GM12878 (cell line): ENCODE data around the gene ADAMTSL1. TPM values are rescaled to one million over a fixed set of nuclear protein-coding genes. Genes with fewer than 3 reads are reported as not detected.

Experiments used
- ATAC-seq: fragments of 200-7000 bp; cut with Tn5 transposase; 3 replicates; pipeline ENCODE4 v1.9.1; 2020; ENCODE audit warnings: mild to moderate bottlenecking, moderate library complexity
- BruUV-seq: library from RNA; stranded (reverse); fragments of 400-500 nt; replicated peaks from 2 replicates; lab custom pipeline; 2021; lab: Mats Ljungman, UMichigan
- CTCF ChIA-PET: fragments of 300-600 bp; sonication (Branson Sonifier 250); formaldehyde crosslinking; extraction: SDS; loops from one replicate; lab custom pipeline; 2021; ENCODE audit warnings: inconsistent platforms; lab: Yijun Ruan, JAX
- POLR2A ChIA-PET: fragments of 350-600 bp; formaldehyde crosslinking; extraction: SDS; loops from one replicate; lab custom pipeline; 2021; ENCODE audit warnings: inconsistent platforms; lab: Charles Lee
- RAD21 ChIA-PET: fragments of 300-600 bp; sonication (Branson Sonifier 250); formaldehyde crosslinking; loops from one replicate; lab custom pipeline; 2023; ENCODE audit warnings: antibody characterized with exemption; ENCODE audit not compliant: unreplicated experiment; lab: Charles Lee
- SMC1A ChIA-PET: fragments of 300-600 bp; sonication (Branson Sonifier 250); formaldehyde crosslinking; loops from one replicate; lab custom pipeline; 2023; ENCODE audit not compliant: unreplicated experiment, uncharacterized antibody; lab: Charles Lee
- DNase-seq: peaks from one replicate; pipeline ENCODE4 v3.0.0-alpha.2; 2011; ENCODE audit warnings: low read depth, low spot score
- FAIRE-seq: peaks from 3 replicates; lab custom pipeline; 2011; peaks lifted over from hg19 to GRCh38; lab: Jason Lieb, UNC
- H2AFZ ChIP-seq: 2 replicates; pipeline ENCODE4 v1.6.0; 2011; ENCODE audit warnings: low read depth, low read length, control low read depth; ENCODE audit not compliant: control insufficient read depth
- H3K27ac ChIP-seq: 2 replicates; pipeline ENCODE4 v1.5.1; 2011; ENCODE audit warnings: control low read depth; ENCODE audit not compliant: control insufficient read depth, insufficient read depth
- H3K27me3 ChIP-seq, 2 experiments: replicated peaks in 1 of 2; 2 replicates each; pipeline versions ENCODE4 v1.6.0 to v1.6.1; 2011; ENCODE audit warnings: low read length in 1 of 2; ENCODE audit not compliant: control insufficient read depth in 2 of 2, insufficient read depth in 2 of 2
- H3K36me3 ChIP-seq, 2 experiments: 2 replicates each; pipeline ENCODE4 v1.5.1; 2011; ENCODE audit warnings: low read length in 1 of 2; ENCODE audit not compliant: control insufficient read depth in 2 of 2, insufficient read depth in 2 of 2
- H3K4me1 ChIP-seq: 2 replicates; pipeline ENCODE4 v1.6.1; 2011; ENCODE audit warnings: mild to moderate bottlenecking, low read length, moderate library complexity, mixed read lengths; ENCODE audit not compliant: control insufficient read depth, insufficient read depth
- H3K4me2 ChIP-seq: 2 replicates; pipeline ENCODE4 v1.6.0; 2011; ENCODE audit warnings: control low read depth; ENCODE audit not compliant: control insufficient read depth, insufficient read depth
- H3K4me3 ChIP-seq: fragments of 200-600 bp; sonication (generic); 2 replicates; pipeline ENCODE4 v1.5.1; 2016
- H3K79me2 ChIP-seq: 2 replicates; pipeline ENCODE4 v1.6.0; 2011; ENCODE audit warnings: low read length; ENCODE audit not compliant: control insufficient read depth, insufficient read depth
- H3K9ac ChIP-seq: 2 replicates; pipeline ENCODE4 v1.8.0; 2011; ENCODE audit warnings: low read length, control low read depth, mixed read lengths; ENCODE audit not compliant: control insufficient read depth, insufficient read depth
- H3K9me3 ChIP-seq: replicated peaks from 3 replicates; pipeline ENCODE4 v1.5.1; 2011; ENCODE audit warnings: mild to moderate bottlenecking, low read length; ENCODE audit not compliant: control insufficient read depth, insufficient read depth
- H4K20me1 ChIP-seq: 2 replicates; pipeline ENCODE4 v1.6.0; 2011; ENCODE audit not compliant: control insufficient read depth, insufficient read depth
- CHD2 ChIP-seq: IDR thresholded peaks from 2 replicates; pipeline ENCODE4 v1.6.1; 2011; ENCODE audit warnings: low read depth, low read length, improper control_type of control experiment, borderline replicate concordance
- CHD4 ChIP-seq: fragments of 200-600 bp; sonication (generic); IDR thresholded peaks from 2 replicates; pipeline ENCODE4 v1.6.1; 2016; ENCODE audit warnings: mild to moderate bottlenecking
- ESRRA ChIP-seq: IDR thresholded peaks from 2 replicates; pipeline ENCODE4 v1.6.1; 2012; ENCODE audit warnings: mild to moderate bottlenecking, low read length, improper control_type of control experiment
- FOS ChIP-seq: IDR thresholded peaks from 3 replicates; pipeline ENCODE4 v1.6.1; 2011; ENCODE audit warnings: borderline replicate concordance; ENCODE audit not compliant: insufficient read length; ENCODE audit errors: extremely low read depth
- FOXM1 ChIP-seq: IDR thresholded peaks from 2 replicates; pipeline ENCODE4 v1.6.1; 2012; ENCODE audit warnings: low read depth, mild to moderate bottlenecking, inconsistent platforms, low read length, moderate library complexity
- HDAC2 ChIP-seq: fragments of 200-600 bp; sonication (generic); IDR thresholded peaks from 2 replicates; pipeline ENCODE4 v1.6.1; 2017
- HDAC6 ChIP-seq: fragments of 200-600 bp; sonication (generic); IDR thresholded peaks from one replicate; pipeline ENCODE4 v1.8.0; 2017; ENCODE audit warnings: antibody characterized with exemption; ENCODE audit not compliant: unreplicated experiment
- IRF3 ChIP-seq: fragments of 450-650 bp; IDR thresholded peaks from 2 replicates; pipeline ENCODE4 v1.6.1; 2014; ENCODE audit warnings: mild to moderate bottlenecking
- NR2C2 ChIP-seq: IDR thresholded peaks from 2 replicates; pipeline ENCODE4 v1.6.1; 2011; ENCODE audit warnings: borderline replicate concordance, low read depth; ENCODE audit not compliant: control insufficient read depth, insufficient read length
- PAX5 ChIP-seq: IDR thresholded peaks from 2 replicates; pipeline ENCODE4 v1.6.1; 2011; ENCODE audit warnings: low read depth, low read length, borderline replicate concordance
- TAF1 ChIP-seq: IDR thresholded peaks from 2 replicates; pipeline ENCODE4 v1.6.1; 2011; ENCODE audit warnings: mild to moderate bottlenecking, low read depth, low read length, borderline replicate concordance
- TARDBP ChIP-seq: IDR thresholded peaks from 2 replicates; pipeline ENCODE4 v1.6.1; 2016; ENCODE audit warnings: borderline replicate concordance
- TBL1XR1 ChIP-seq: IDR thresholded peaks from 2 replicates; pipeline ENCODE4 v1.6.1; 2012; ENCODE audit warnings: low read depth, low read length, improper control_type of control experiment
- TCF7 ChIP-seq: IDR thresholded peaks from 2 replicates; pipeline ENCODE4 v1.6.1; 2014; ENCODE audit warnings: antibody characterized with exemption, borderline replicate concordance
- ZZZ3 ChIP-seq: IDR thresholded peaks from 2 replicates; pipeline ENCODE4 v1.6.1; 2011; ENCODE audit warnings: low read depth; ENCODE audit not compliant: control insufficient read depth, insufficient read length
- WGBS: methylation state at CpG from one replicate; pipeline ENCODE4 v1.1.6; 2016; ENCODE audit warnings: low lambda C conversion rate; ENCODE audit not compliant: insufficient replicate concordance, insufficient coverage; ENCODE audit errors: missing lambda C conversion rate; 5-methylcytosine and 5-hydroxymethylcytosine counted together
- in situ Hi-C: fragments of 300-500 bp; cut with MboI; formaldehyde crosslinking; loops from 9 replicates; pipeline ENCODE4 v1.14.3; 2018; ENCODE audit warnings: mixed read lengths
- intact Hi-C: fragments of 100-400 bp; cut with micrococcal nuclease; formaldehyde crosslinking; loops from one replicate; pipeline ENCODE4 v1.14.2; 2022; ENCODE audit not compliant: unreplicated experiment
- polyA plus RNA-seq, 11 experiments: library from polyadenylated mRNA; depleted of rRNA in 4 of 11; unstranded in 6 of 11; stranded (reverse) in 5 of 11; fragments of >200 nt; fragmentation: Nextera tagmentation in 4 of 11; fragmentation: Illumina TruSeq in 1 of 11; extraction: Ambion mirVana in 4 of 11; extraction: Trizol in 1 of 11; gene quantifications; 1 replicate in 1 of 11; 2 replicates in 10 of 11; pipeline versions ENCODE4 v1.2.1 to v1.2.3, GENCODE V29; 2011 to 2016; ENCODE audit warnings: inconsistent platforms in 2 of 11, missing spikeins in 2 of 11, low read depth in 1 of 11
- total RNA-seq, 4 experiments: library from RNA; depleted of rRNA in 3 of 4; stranded (reverse); fragments of >200 nt in 3 of 4; fragmentation: Illumina TruSeq in 1 of 4; extraction: Trizol in 1 of 4; gene quantifications; 2 replicates each; pipeline versions ENCODE4 v1.2.1 to v1.2.3, GENCODE V29; 2013 to 2021
- TF ChIP-seq, protein P1 (sequence below): fragments of 450-650 bp; IDR thresholded peaks from 2 replicates; pipeline ENCODE4 v1.6.1; 2018; ENCODE audit warnings: borderline replicate concordance, mild to moderate bottlenecking; ENCODE audit not compliant: partially characterized antibody
- TF ChIP-seq, protein P2 (sequence below), 3 experiments: IDR thresholded peaks in 2 of 3; conservative IDR thresholded peaks in 1 of 3; 2 replicates each; pipeline ENCODE4 v1.5.1; 2011; ENCODE audit warnings: low read depth in 3 of 3, low read length in 3 of 3, mild to moderate bottlenecking in 3 of 3, control low read depth in 2 of 3, moderate library complexity in 2 of 3, inconsistent platforms in 1 of 3, mixed read lengths in 1 of 3; ENCODE audit not compliant: control insufficient read depth in 2 of 3, insufficient read depth in 1 of 3; ENCODE audit errors: extremely low read depth in 1 of 3
- TF ChIP-seq, protein P3 (sequence below): fragments of 450-650 bp; IDR thresholded peaks from 2 replicates; pipeline ENCODE4 v1.6.1; 2017; ENCODE audit warnings: mild to moderate bottlenecking, low read depth, inconsistent platforms; ENCODE audit not compliant: poor library complexity, severe bottlenecking

The ADAMTSL1 gene
- total and polyA plus RNA-seq, 10 of the 15 experiments (the other 5 are each of a cell fraction or from before 2014, with no cell fraction given): 0.01 to 0.10 (median 0.07) TPM; not detected in 6

GRCh38 chr9:18493451-18493993, 19.6 kb downstream of the ADAMTSL1 start:
- no peak for FAIRE-seq
- BruUV-seq: no TSS peak
- CTCF ChIA-PET: no interaction called here
- DNase-seq: no peak
- no peaks in the 10 kb centered on the region for H3K79me2 ChIP-seq
- no peak overlapping the region for H3K27ac ChIP-seq
- no peaks in the 10 kb centered on the region for H3K36me3 ChIP-seq
- 95% methylated on average over 3 of the region's 3 CpGs for WGBS
- in situ Hi-C loops: no loop called here
- no peaks in the 10 kb centered on the region for H4K20me1 ChIP-seq
- POLR2A ChIA-PET: no interaction called here
- no peaks in the 10 kb centered on the region for H3K9me3 ChIP-seq
- H3K27me3 ChIP-seq: no peaks in the 10 kb centered on the region
- no peaks in the 10 kb centered on the region for H3K4me1 ChIP-seq
- H3K9ac ChIP-seq: no peak overlapping the region
- H3K4me2 ChIP-seq: no peak overlapping the region
- RAD21 ChIA-PET: no interaction called here
- ATAC-seq: no peak
- no peak overlapping the region for H3K4me3 ChIP-seq
- SMC1A ChIA-PET: no interaction called here
- H2AFZ ChIP-seq: no peak overlapping the region
- intact Hi-C loops: no loop called here
- TF ChIP-seq TAF1: no peak
- TF ChIP-seq FOXM1: no peak
- no peak for TF ChIP-seq FOS
- TF ChIP-seq CHD4: no peak
- TF ChIP-seq CHD2: no peak
- TF ChIP-seq HDAC2: no peak
- no peak for TF ChIP-seq HDAC6
- TF ChIP-seq IRF3: no peak
- TF ChIP-seq ESRRA: no peak
- no peak for TF ChIP-seq TARDBP
- no peak for TF ChIP-seq TBL1XR1
- no peak for TF ChIP-seq NR2C2
- TF ChIP-seq, protein P1, sequence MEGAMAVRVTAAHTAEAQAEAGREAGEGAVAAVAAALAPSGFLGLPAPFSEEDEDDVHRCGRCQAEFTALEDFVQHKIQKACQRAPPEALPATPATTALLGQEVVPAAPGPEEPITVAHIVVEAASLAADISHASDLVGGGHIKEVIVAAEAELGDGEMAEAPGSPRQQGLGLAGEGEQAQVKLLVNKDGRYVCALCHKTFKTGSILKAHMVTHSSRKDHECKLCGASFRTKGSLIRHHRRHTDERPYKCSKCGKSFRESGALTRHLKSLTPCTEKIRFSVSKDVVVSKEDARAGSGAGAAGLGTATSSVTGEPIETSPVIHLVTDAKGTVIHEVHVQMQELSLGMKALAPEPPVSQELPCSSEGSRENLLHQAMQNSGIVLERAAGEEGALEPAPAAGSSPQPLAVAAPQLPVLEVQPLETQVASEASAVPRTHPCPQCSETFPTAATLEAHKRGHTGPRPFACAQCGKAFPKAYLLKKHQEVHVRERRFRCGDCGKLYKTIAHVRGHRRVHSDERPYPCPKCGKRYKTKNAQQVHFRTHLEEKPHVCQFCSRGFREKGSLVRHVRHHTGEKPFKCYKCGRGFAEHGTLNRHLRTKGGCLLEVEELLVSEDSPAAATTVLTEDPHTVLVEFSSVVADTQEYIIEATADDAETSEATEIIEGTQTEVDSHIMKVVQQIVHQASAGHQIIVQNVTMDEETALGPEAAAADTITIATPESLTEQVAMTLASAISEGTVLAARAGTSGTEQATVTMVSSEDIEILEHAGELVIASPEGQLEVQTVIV: no peak
- TF ChIP-seq TCF7: no peak
- TF ChIP-seq ZZZ3: no peak
- TF ChIP-seq, protein P2, sequence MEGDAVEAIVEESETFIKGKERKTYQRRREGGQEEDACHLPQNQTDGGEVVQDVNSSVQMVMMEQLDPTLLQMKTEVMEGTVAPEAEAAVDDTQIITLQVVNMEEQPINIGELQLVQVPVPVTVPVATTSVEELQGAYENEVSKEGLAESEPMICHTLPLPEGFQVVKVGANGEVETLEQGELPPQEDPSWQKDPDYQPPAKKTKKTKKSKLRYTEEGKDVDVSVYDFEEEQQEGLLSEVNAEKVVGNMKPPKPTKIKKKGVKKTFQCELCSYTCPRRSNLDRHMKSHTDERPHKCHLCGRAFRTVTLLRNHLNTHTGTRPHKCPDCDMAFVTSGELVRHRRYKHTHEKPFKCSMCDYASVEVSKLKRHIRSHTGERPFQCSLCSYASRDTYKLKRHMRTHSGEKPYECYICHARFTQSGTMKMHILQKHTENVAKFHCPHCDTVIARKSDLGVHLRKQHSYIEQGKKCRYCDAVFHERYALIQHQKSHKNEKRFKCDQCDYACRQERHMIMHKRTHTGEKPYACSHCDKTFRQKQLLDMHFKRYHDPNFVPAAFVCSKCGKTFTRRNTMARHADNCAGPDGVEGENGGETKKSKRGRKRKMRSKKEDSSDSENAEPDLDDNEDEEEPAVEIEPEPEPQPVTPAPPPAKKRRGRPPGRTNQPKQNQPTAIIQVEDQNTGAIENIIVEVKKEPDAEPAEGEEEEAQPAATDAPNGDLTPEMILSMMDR (IDR thresholded peaks at IDR 0.05 in 2 of 3, conservative IDR thresholded peaks at IDR 0.05 in 1 of 3; ENCODE audit: control insufficient read depth in 2 of 3, extremely low read depth in 1 of 3, insufficient read depth in 1 of 3, low read depth in 3 of 3, low read length in 3 of 3): no peak
- TF ChIP-seq PAX5: no peak
- TF ChIP-seq, protein P3, sequence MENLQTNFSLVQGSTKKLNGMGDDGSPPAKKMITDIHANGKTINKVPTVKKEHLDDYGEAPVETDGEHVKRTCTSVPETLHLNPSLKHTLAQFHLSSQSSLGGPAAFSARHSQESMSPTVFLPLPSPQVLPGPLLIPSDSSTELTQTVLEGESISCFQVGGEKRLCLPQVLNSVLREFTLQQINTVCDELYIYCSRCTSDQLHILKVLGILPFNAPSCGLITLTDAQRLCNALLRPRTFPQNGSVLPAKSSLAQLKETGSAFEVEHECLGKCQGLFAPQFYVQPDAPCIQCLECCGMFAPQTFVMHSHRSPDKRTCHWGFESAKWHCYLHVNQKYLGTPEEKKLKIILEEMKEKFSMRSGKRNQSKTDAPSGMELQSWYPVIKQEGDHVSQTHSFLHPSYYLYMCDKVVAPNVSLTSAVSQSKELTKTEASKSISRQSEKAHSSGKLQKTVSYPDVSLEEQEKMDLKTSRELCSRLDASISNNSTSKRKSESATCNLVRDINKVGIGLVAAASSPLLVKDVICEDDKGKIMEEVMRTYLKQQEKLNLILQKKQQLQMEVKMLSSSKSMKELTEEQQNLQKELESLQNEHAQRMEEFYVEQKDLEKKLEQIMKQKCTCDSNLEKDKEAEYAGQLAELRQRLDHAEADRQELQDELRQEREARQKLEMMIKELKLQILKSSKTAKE: no peak
